Upper lobe of left lung (tissue), 6 donors: ENCODE data around the gene EFHB. TPM values are rescaled to one million over a fixed set of nuclear protein-coding genes. Genes with fewer than 3 reads are reported as not detected.

Experiments used
- ATAC-seq, 2 donors: fragments of 200-7000 bp; cut with Tn5 transposase; one replicate each; pipeline ENCODE4 v1.9.1; 2022; ENCODE audit warnings: mild to moderate bottlenecking in 2 of 2, moderate library complexity in 2 of 2; ENCODE audit not compliant: low FRiP score in 2 of 2
- DNase-seq, 2 donors: peaks; one replicate each; pipeline ENCODE4 v3.0.0-alpha.2; 2019 to 2020
- H3K27ac ChIP-seq, 4 donors: fragments of 200-600 bp; sonication (generic); one replicate each; pipeline ENCODE4 v1.5.1; 2016 to 2019
- H3K27me3 ChIP-seq, 4 donors: fragments of 200-600 bp; sonication (generic); one replicate each; pipeline ENCODE4 v1.5.1; 2017 to 2019
- H3K36me3 ChIP-seq, 4 donors: fragments of 200-600 bp; sonication (generic); one replicate each; pipeline ENCODE4 v1.5.1; 2016 to 2019
- H3K4me1 ChIP-seq, 4 donors: fragments of 200-600 bp; sonication (generic); one replicate each; pipeline ENCODE4 v1.5.1; 2018 to 2019
- H3K4me3 ChIP-seq, 4 donors: fragments of 200-600 bp; sonication (generic); one replicate each; pipeline ENCODE4 v1.5.1; 2017 to 2019; ENCODE audit warnings: mild to moderate bottlenecking in 2 of 4, moderate library complexity in 1 of 4
- H3K9me3 ChIP-seq, 4 donors: fragments of 200-600 bp; sonication (generic); one replicate each; pipeline ENCODE4 v1.5.1; 2018 to 2019
- EP300 ChIP-seq, 4 donors: sonication (generic); formaldehyde crosslinking; IDR thresholded peaks; one replicate each; pipeline ENCODE4 v1.5.1; 2017; ENCODE audit warnings: antibody characterized with exemption in 4 of 4, control low read depth in 2 of 4
- POLR2A ChIP-seq, 4 donors: fragments of 450-650 bp; IDR thresholded peaks; one replicate each; pipeline ENCODE4 v1.5.1; 2016 to 2017; ENCODE audit warnings: antibody characterized with exemption in 4 of 4, mild to moderate bottlenecking in 2 of 4
- POLR2AphosphoS5 ChIP-seq, 2 donors: sonication (generic); formaldehyde crosslinking; IDR thresholded peaks; one replicate each; pipeline ENCODE4 v1.5.1; 2017; ENCODE audit warnings: antibody characterized with exemption in 2 of 2
- WGBS, 2 donors: methylation state at CpG; one replicate each; pipeline ENCODE4 v1.1.5; 2017 to 2018; 5-methylcytosine and 5-hydroxymethylcytosine counted together
- total RNA-seq, 6 donors: library from RNA; depleted of rRNA in 4 of 6; stranded (reverse); fragments of >200 nt in 4 of 6; gene quantifications; one replicate each; pipeline versions ENCODE4 v1.1.0 to v1.2.1, GENCODE V29; 2016 to 2021
- TF ChIP-seq, protein P1 (sequence below), 6 experiments: fragments of 450-650 bp in 4 of 6; fragments of 200-600 bp in 2 of 6; sonication (generic) in 2 of 6; IDR thresholded peaks; one replicate each; pipeline ENCODE4 v1.5.1; 2016 to 2019; ENCODE audit warnings: antibody characterized with exemption in 6 of 6
- donor health status: DM: no; HTN: no; CAD: no; lungs with moderate emphysema.
- donor health status: DM: no; HTN: yes; CAD: no; lungs with severe emphysema.

The EFHB gene
- total RNA-seq, 6 donors from 2014 or later: 0.17 to 15.7 (median 2.9) TPM

- Histone ChIP-seq H3K27ac (no peak overlapping the region), H3K4me3 (peak overlapping the region in 1 of 4 donors; percentile 93), H3K36me3 (peaks cover 0 to under 1% (median 0%) of the 10 kb centered on the region in 4 donors), H3K27me3 (no peaks in the 10 kb centered on the region), H3K9me3 (no peaks in the 10 kb centered on the region), H3K4me1 (peaks cover 21 to 32% (median 23%) of the 10 kb centered on the region in 4 donors)
- no peak for DNase-seq
- no peak for TF ChIP-seq POLR2A (IDR thresholded peaks at IDR 0.05)
- TF ChIP-seq POLR2AphosphoS5 (IDR thresholded peaks at IDR 0.05): no peak
- TF ChIP-seq, protein P1, sequence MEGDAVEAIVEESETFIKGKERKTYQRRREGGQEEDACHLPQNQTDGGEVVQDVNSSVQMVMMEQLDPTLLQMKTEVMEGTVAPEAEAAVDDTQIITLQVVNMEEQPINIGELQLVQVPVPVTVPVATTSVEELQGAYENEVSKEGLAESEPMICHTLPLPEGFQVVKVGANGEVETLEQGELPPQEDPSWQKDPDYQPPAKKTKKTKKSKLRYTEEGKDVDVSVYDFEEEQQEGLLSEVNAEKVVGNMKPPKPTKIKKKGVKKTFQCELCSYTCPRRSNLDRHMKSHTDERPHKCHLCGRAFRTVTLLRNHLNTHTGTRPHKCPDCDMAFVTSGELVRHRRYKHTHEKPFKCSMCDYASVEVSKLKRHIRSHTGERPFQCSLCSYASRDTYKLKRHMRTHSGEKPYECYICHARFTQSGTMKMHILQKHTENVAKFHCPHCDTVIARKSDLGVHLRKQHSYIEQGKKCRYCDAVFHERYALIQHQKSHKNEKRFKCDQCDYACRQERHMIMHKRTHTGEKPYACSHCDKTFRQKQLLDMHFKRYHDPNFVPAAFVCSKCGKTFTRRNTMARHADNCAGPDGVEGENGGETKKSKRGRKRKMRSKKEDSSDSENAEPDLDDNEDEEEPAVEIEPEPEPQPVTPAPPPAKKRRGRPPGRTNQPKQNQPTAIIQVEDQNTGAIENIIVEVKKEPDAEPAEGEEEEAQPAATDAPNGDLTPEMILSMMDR (IDR thresholded peaks at IDR 0.05): no peak
- no peak for TF ChIP-seq EP300 (IDR thresholded peaks at IDR 0.05)
- 90 to 93% methylated on average over 9 of the region's 9 CpGs for WGBS, 2 donors
- ATAC-seq: no peak
Observed at GRCh38 chr3:19945534-19945933, 11.5 kb upstream of the EFHB start.

DNA sequence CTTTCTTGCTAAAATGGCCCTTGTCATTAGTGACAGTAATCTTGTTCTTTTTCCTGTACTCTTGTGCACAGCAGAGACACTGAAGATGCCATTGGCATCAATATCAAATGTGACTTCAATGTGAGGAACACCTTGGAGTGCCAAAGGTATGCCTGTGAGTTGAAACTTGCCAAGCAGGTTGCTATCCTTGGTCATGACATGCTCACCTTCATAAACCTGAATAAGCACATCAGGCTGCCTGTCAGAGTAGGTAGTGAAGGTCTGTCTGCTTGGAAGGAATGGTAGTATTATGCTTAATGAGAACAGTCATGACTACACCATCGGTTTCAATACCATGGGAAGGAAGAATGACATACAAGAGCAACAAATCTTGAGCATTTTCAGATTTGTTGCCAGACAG, 6.6 kb upstream of the EFHB start:
- Histone ChIP-seq H3K36me3 (no peaks in the 10 kb centered on the region), H3K27me3 (no peaks in the 10 kb centered on the region), H3K9me3 (no peaks in the 10 kb centered on the region), H3K4me3 (no peak overlapping the region), H3K27ac (no peak overlapping the region), H3K4me1 (peaks cover 0 to under 1% (median 0%) of the 10 kb centered on the region in 4 donors)
- DNase-seq (no peak), ATAC-seq (no peak)
- TF ChIP-seq POLR2AphosphoS5 (IDR thresholded peaks at IDR 0.05) (no peak), POLR2A (IDR thresholded peaks at IDR 0.05) (no peak)
- TF ChIP-seq, protein P1 (IDR thresholded peaks at IDR 0.05): no peak
- 86 to 95% methylated on average over 1 of the region's 1 CpG for WGBS, 2 donors

GRCh38 chr3:19938295-19938627, 4.2 kb upstream of the EFHB start:
- Histone ChIP-seq H3K36me3 (no peaks in the 10 kb centered on the region), H3K9me3 (no peaks in the 10 kb centered on the region), H3K4me3 (no peak overlapping the region), H3K27me3 (no peaks in the 10 kb centered on the region), H3K27ac (no peak overlapping the region), H3K4me1 (no peaks in the 10 kb centered on the region)
- ATAC-seq (no peak), DNase-seq (no peak)
- WGBS, 2 donors: 81 to 91% methylated on average over 1 of the region's 1 CpG
- TF ChIP-seq, protein P1 (IDR thresholded peaks at IDR 0.05): no peak
- TF ChIP-seq POLR2AphosphoS5 (IDR thresholded peaks at IDR 0.05) (no peak), EP300 (IDR thresholded peaks at IDR 0.05) (no peak), POLR2A (IDR thresholded peaks at IDR 0.05) (no peak)

DNA sequence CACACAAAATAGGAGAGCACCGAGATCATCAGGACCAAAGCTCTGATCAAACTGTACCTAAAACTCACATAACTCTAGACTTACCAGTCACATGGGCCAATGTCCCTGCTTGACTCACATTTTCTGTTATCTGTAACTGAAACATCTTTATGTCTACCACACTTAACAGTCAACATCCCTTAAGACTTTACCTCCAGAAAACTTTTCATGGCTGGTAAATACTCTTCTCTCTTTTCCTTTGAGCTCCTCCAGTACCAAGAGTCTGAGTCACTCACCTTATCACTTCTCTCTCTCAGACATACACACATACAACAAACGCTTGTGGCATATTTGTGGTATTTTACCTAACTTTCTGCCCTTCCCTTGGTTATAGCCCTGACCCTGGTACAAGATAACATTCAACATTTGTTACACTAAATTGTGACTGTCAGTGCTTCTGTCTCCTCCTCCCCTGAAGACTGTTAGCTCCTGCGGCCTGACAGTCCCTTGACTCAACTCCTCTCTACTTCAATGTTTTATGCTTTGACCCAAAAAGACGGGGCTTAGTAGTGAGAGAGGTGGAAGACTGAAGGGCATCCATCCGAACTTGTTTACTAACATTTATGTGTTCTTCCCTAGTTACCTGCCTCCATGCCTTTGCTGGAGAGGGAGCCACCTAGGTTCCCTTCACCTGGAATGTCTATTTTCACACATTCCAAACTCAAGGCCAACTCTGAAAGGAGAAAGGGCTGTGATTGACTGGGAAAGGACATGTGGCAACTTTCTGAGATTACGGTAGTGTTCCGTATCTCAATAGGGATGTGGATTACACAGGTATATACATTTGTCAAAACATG, 3.7 kb upstream of the EFHB start:
- no peaks in the 10 kb centered on the region for H3K27me3 ChIP-seq
- no peak for ATAC-seq
- TF ChIP-seq EP300 (IDR thresholded peaks at IDR 0.05) (no peak), POLR2AphosphoS5 (IDR thresholded peaks at IDR 0.05) (no peak)
- no peak overlapping the region for H3K4me3 ChIP-seq
- H3K36me3 ChIP-seq: no peaks in the 10 kb centered on the region
- H3K4me1 ChIP-seq: no peaks in the 10 kb centered on the region
- WGBS, 2 donors: 68 to 85% methylated on average over 7 of the region's 7 CpGs
- no peak overlapping the region for H3K27ac ChIP-seq
- DNase-seq: no peak
- H3K9me3 ChIP-seq: no peaks in the 10 kb centered on the region

DNA sequence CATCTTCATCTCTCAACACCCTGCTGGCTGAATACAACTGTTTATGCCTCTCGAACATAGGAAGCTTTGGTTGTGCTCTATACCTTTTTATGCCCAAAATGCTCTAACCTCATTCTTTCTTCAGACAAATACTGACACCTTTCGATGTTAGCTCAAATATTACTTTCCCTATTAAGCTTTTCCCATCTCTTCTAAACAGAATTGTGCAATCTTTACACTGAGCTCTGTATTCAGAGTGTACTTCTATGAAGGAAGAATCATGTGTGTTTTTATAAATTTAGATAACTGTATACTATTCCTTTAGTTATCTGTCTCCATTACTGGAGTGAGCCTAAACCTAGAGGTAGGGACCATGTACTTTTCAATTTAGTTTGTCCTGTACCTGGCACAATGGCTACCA, 1.6 kb downstream of the EFHB start:
- H3K4me3 ChIP-seq: no peak overlapping the region
- WGBS, 2 donors: 87 to 92% methylated on average over 2 of the region's 2 CpGs
- no peak for DNase-seq
- no peaks in the 10 kb centered on the region for H3K27me3 ChIP-seq
- H3K4me1 ChIP-seq: no peaks in the 10 kb centered on the region
- ATAC-seq: no peak
- TF ChIP-seq POLR2AphosphoS5 (IDR thresholded peaks at IDR 0.05) (no peak), EP300 (IDR thresholded peaks at IDR 0.05) (no peak), POLR2A (IDR thresholded peaks at IDR 0.05) (no peak)
- TF ChIP-seq, protein P1 (IDR thresholded peaks at IDR 0.05): no peak
- H3K36me3 ChIP-seq: no peaks in the 10 kb centered on the region
- no peaks in the 10 kb centered on the region for H3K9me3 ChIP-seq
- H3K27ac ChIP-seq: no peak overlapping the region
